Activated T-helper 1 cell treated with anti-CD3 and anti-CD28 coated beads, Interleukin-2, amount 50 U/mL, for 16 hours (primary cell): Measurements from ENCODE around the gene DLGAP5.

ENCODE experiments used
- DNase-seq, 2 donors: peaks; one replicate each; pipeline ENCODE4 v3.0.0-alpha.2; 2020; ENCODE audit warnings: low read depth in 1 of 2, low spot score in 1 of 2

The DLGAP5 gene

GRCh38 chr14:55191203-55192053 is at the start of gene DLGAP5:
DLGAP5 (minus strand) TSS chr14:55191585; CDS start chr14:55189179, 2,406 bp downstream.
- DNase-seq: peak; percentile 68 to 81

- no peak for DNase-seq
Measured at GRCh38 chr14:55240526-55241178, 49.3 kb upstream of the DLGAP5 start.

- no peak for DNase-seq
Measured at GRCh38 chr14:55239320-55239719, 47.9 kb upstream of the DLGAP5 start.

- no peak for DNase-seq
Measured at GRCh38 chr14:55238019-55238680, 46.8 kb upstream of the DLGAP5 start.

GRCh38 chr14:55233591-55233990 is 42.2 kb upstream of the DLGAP5 start:
- no peak for DNase-seq

- DNase-seq: no peak
Measured at GRCh38 chr14:55228261-55228660, 36.9 kb upstream of the DLGAP5 start.

- no peak for DNase-seq
Measured at GRCh38 chr14:55223364-55223763, 32.0 kb upstream of the DLGAP5 start.

- no peak for DNase-seq
Measured at GRCh38 chr14:55221968-55222367, 30.6 kb upstream of the DLGAP5 start.

- no peak for DNase-seq
Measured at GRCh38 chr14:55221186-55221585, 29.8 kb upstream of the DLGAP5 start.

GRCh38 chr14:55220230-55220629 is 28.8 kb upstream of the DLGAP5 start:
- no peak for DNase-seq

- DNase-seq: no peak
Measured at GRCh38 chr14:55212634-55213033, 21.2 kb upstream of the DLGAP5 start.

GRCh38 chr14:55207832-55208231 is 16.4 kb upstream of the DLGAP5 start:
- DNase-seq: no peak

GRCh38 chr14:55206175-55206693 is 14.8 kb upstream of the DLGAP5 start:
- DNase-seq: no peak

- DNase-seq: no peak
Measured at GRCh38 chr14:55201219-55202101, 10.1 kb upstream of the DLGAP5 start.

GRCh38 chr14:55200651-55201050 is 9.3 kb upstream of the DLGAP5 start:
- no peak for DNase-seq

GRCh38 chr14:55198749-55199148 is 7.4 kb upstream of the DLGAP5 start:
- DNase-seq: no peak

- no peak for DNase-seq
Measured at GRCh38 chr14:55194656-55195355, 3.4 kb upstream of the DLGAP5 start.

- DNase-seq: no peak
Measured at GRCh38 chr14:55192054-55192621, 753 bp upstream of the DLGAP5 start.

- no peak for DNase-seq
Measured at GRCh38 chr14:55190906-55191202, 531 bp downstream of the DLGAP5 start.

- no peak for DNase-seq
Measured at GRCh38 chr14:55188686-55189295, 2.6 kb downstream of the DLGAP5 start.
